Liver (tissue), 9 donors: ENCODE results near the gene GPR183. TPM values are rescaled to one million over a fixed set of nuclear protein-coding genes. Genes with fewer than 3 reads are reported as not detected.

ENCODE experiments used
- DNase-seq: peaks from one replicate; pipeline ENCODE4 v3.0.0-alpha.2; 2017; ENCODE audit warnings: low spot score
- H3K27ac ChIP-seq, 2 donors: one replicate each; pipeline ENCODE4 v1.7.0; 2013; ENCODE audit warnings: inconsistent platforms in 2 of 2, low read length in 2 of 2, control low read depth in 1 of 2, low read depth in 1 of 2, mild to moderate bottlenecking in 1 of 2
- H3K27me3 ChIP-seq, 4 donors: one replicate each; pipeline versions ENCODE4 v1.6.1 to v1.7.0; 2013; ENCODE audit warnings: low read length in 3 of 4, inconsistent platforms in 1 of 4, mild to moderate bottlenecking in 1 of 4, moderate library complexity in 1 of 4; ENCODE audit not compliant: control insufficient read depth in 4 of 4, insufficient read depth in 4 of 4
- H3K36me3 ChIP-seq, 4 donors: one replicate each; pipeline versions ENCODE4 v1.6.1 to v1.7.0; 2013; ENCODE audit warnings: low read length in 3 of 4, mild to moderate bottlenecking in 3 of 4, low read depth in 1 of 4, moderate library complexity in 1 of 4; ENCODE audit not compliant: control insufficient read depth in 4 of 4, insufficient read depth in 3 of 4
- H3K4me1 ChIP-seq, 4 donors: one replicate each; pipeline versions ENCODE4 v1.6.1 to v1.7.0; 2013; ENCODE audit warnings: low read length in 3 of 4, mild to moderate bottlenecking in 3 of 4, moderate library complexity in 1 of 4; ENCODE audit not compliant: control insufficient read depth in 4 of 4, insufficient read depth in 4 of 4
- H3K4me3 ChIP-seq, 3 donors: one replicate each; pipeline versions ENCODE4 v1.6.1 to v1.7.0; 2013; ENCODE audit warnings: low read length in 3 of 3, control low read depth in 1 of 3, low read depth in 1 of 3, mild to moderate bottlenecking in 1 of 3
- H3K9ac ChIP-seq, 2 donors: one replicate each; pipeline ENCODE4 v1.7.0; 2013; ENCODE audit warnings: low read length in 2 of 2, mild to moderate bottlenecking in 2 of 2, moderate library complexity in 2 of 2, control low read depth in 1 of 2, low read depth in 1 of 2
- H3K9me3 ChIP-seq, 4 donors: one replicate each; pipeline versions ENCODE4 v1.6.1 to v1.7.0; 2013; ENCODE audit warnings: low read length in 3 of 4; ENCODE audit not compliant: control insufficient read depth in 4 of 4
- ATF3 ChIP-seq: IDR thresholded peaks from 2 replicates; pipeline ENCODE4 v1.6.1; 2016; ENCODE audit warnings: antibody characterized with exemption
- CTCF ChIP-seq: fragments of 150-350 bp; IDR thresholded peaks from 2 replicates; pipeline ENCODE4 v1.5.1; 2017; ENCODE audit warnings: improper control_type of control experiment, low read depth, low read length; ENCODE audit not compliant: missing input control
- EGR1 ChIP-seq, 2 donors: IDR thresholded peaks; 2 replicates each; pipeline ENCODE4 v1.6.1; 2016 to 2018; ENCODE audit warnings: antibody characterized with exemption in 2 of 2, low read depth in 2 of 2
- FOXA1 ChIP-seq: IDR thresholded peaks from 2 replicates; pipeline ENCODE4 v1.6.1; 2016; ENCODE audit warnings: antibody characterized with exemption
- FOXA2 ChIP-seq: IDR thresholded peaks from 2 replicates; pipeline ENCODE4 v1.6.1; 2016; ENCODE audit warnings: antibody characterized with exemption
- GABPA ChIP-seq, 2 donors: IDR thresholded peaks in 1 of 2; conservative IDR thresholded peaks in 1 of 2; 2 replicates each; pipeline ENCODE4 v1.6.1; 2016; ENCODE audit warnings: antibody characterized with exemption in 2 of 2, mild to moderate bottlenecking in 1 of 2, moderate library complexity in 1 of 2
- HNF4A ChIP-seq, 2 donors: conservative IDR thresholded peaks; 2 replicates each; pipeline ENCODE4 v1.6.1; 2016; ENCODE audit warnings: antibody characterized with exemption in 2 of 2, mild to moderate bottlenecking in 2 of 2
- HNF4G ChIP-seq: IDR thresholded peaks from 2 replicates; pipeline ENCODE4 v1.6.1; 2016; ENCODE audit warnings: antibody characterized with exemption
- JUND ChIP-seq, 2 donors: IDR thresholded peaks; 2 replicates each; pipeline ENCODE4 v1.6.1; 2016; ENCODE audit warnings: antibody characterized with exemption in 2 of 2
- NR2F2 ChIP-seq: IDR thresholded peaks from 2 replicates; pipeline ENCODE4 v1.6.1; 2016; ENCODE audit warnings: antibody characterized with exemption
- RAD21 ChIP-seq, 2 donors: IDR thresholded peaks; 2 replicates each; pipeline ENCODE4 v1.6.1; 2016; ENCODE audit warnings: antibody characterized with exemption in 2 of 2, mild to moderate bottlenecking in 2 of 2
- REST ChIP-seq: IDR thresholded peaks from 2 replicates; pipeline ENCODE4 v1.6.1; 2016; ENCODE audit warnings: antibody characterized with exemption, mild to moderate bottlenecking
- RXRA ChIP-seq, 2 donors: IDR thresholded peaks; 2 replicates each; pipeline ENCODE4 v1.6.1; 2017 to 2018; ENCODE audit warnings: antibody characterized with exemption in 2 of 2, mild to moderate bottlenecking in 1 of 2
- SP1 ChIP-seq: IDR thresholded peaks from 2 replicates; pipeline ENCODE4 v1.6.1; 2018; ENCODE audit warnings: antibody characterized with exemption, mild to moderate bottlenecking
- TAF1 ChIP-seq: conservative IDR thresholded peaks from 2 replicates; pipeline ENCODE4 v1.6.1; 2016; ENCODE audit warnings: antibody characterized with exemption, mild to moderate bottlenecking
- YY1 ChIP-seq: IDR thresholded peaks from 2 replicates; pipeline ENCODE4 v1.6.1; 2016; ENCODE audit warnings: antibody characterized with exemption, mild to moderate bottlenecking
- WGBS: extraction: QIAGEN DNeasy Blood & Tissue Kit; methylation state at CpG from one replicate; pipeline ENCODE4 v1.1.7; 2013; 5-methylcytosine and 5-hydroxymethylcytosine counted together
- polyA plus RNA-seq, 2 donors: library from polyadenylated mRNA; stranded (reverse) in 1 of 2; unstranded in 1 of 2; fragments of 200-250 nt in 1 of 2; fragments of >200 nt in 1 of 2; fragmentation: Nextera tagmentation in 1 of 2; extraction: Ambion mirVana in 1 of 2; gene quantifications; one replicate each; pipeline versions ENCODE4 v1.2.1 to v1.2.3, GENCODE V29; 2013 to 2015
- total RNA-seq, 2 donors: library from RNA; depleted of rRNA; stranded (reverse); fragments of >200 nt; gene quantifications; one replicate each; pipeline ENCODE4 v1.2.3, GENCODE V29; 2014
- TF ChIP-seq, protein P1 (sequence below): IDR thresholded peaks from 2 replicates; pipeline ENCODE4 v1.6.1; 2016; ENCODE audit warnings: antibody characterized with exemption
- TF ChIP-seq, protein P2 (sequence below): IDR thresholded peaks from 2 replicates; pipeline ENCODE4 v1.6.1; 2016; ENCODE audit warnings: antibody characterized with exemption
- donor health status: healthy.
- donor health status: healthy.
- donor health status: healthy.
- donor health status: healthy.
- donor health status: healthy.

The GPR183 gene
- total and polyA plus RNA-seq, 4 donors: 0.89 to 4.3 (median 2.9) TPM

DNA sequence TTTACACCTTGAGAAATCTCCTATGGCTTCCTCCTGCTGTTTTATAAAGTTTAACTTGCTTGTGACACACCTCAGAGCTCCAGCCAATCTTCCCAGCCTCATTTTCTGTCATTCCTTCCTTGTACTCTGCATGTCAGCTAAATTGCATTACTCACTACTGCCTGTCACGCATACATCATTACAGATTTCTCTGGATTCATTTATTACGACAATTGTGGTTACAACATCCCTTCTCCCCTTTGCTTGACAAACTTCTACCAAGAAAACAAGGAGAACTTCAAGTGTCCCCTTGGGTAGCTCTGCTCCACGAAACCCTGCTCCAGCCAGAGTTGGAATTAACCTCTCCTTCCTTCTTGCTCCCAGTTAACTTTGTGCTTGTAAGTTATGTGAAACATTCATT, 27.0 kb downstream of the GPR183 start:
- Histone ChIP-seq H3K27me3 (no peaks in the 10 kb centered on the region), H3K9me3 (no peaks in the 10 kb centered on the region), H3K27ac (peak overlapping the region in 1 of 2 donors; percentile 19), H3K4me3 (no peak overlapping the region), H3K4me1 (peaks cover 3 to 61% (median 50%) of the 10 kb centered on the region in 4 donors), H3K9ac (no peak overlapping the region), H3K36me3 (peaks cover 0 to 2% (median 0%) of the 10 kb centered on the region in 4 donors)
- 77% methylated on average over 3 of the region's 3 CpGs for WGBS
- TF ChIP-seq GABPA (IDR thresholded peaks at IDR 0.05 in 1 of 2, conservative IDR thresholded peaks at IDR 0.05 in 1 of 2) (no peak), HNF4A (conservative IDR thresholded peaks at IDR 0.05) (no peak), FOXA2 (no peak), JUND (IDR thresholded peaks at IDR 0.05) (no peak), YY1 (no peak), RXRA (IDR thresholded peaks at IDR 0.05) (no peak), REST (no peak), FOXA1 (no peak)
- TF ChIP-seq, protein P1, sequence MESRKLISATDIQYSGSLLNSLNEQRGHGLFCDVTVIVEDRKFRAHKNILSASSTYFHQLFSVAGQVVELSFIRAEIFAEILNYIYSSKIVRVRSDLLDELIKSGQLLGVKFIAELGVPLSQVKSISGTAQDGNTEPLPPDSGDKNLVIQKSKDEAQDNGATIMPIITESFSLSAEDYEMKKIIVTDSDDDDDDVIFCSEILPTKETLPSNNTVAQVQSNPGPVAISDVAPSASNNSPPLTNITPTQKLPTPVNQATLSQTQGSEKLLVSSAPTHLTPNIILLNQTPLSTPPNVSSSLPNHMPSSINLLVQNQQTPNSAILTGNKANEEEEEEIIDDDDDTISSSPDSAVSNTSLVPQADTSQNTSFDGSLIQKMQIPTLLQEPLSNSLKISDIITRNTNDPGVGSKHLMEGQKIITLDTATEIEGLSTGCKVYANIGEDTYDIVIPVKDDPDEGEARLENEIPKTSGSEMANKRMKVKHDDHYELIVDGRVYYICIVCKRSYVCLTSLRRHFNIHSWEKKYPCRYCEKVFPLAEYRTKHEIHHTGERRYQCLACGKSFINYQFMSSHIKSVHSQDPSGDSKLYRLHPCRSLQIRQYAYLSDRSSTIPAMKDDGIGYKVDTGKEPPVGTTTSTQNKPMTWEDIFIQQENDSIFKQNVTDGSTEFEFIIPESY: no peak
- no peak for DNase-seq

- H3K36me3 ChIP-seq: peaks cover 0 to 2% (median 0%) of the 10 kb centered on the region in 4 donors
- 90% methylated on average over 2 of the region's 2 CpGs for WGBS
- peak overlapping the region; percentile 12 to 19 for H3K27ac ChIP-seq
- peaks cover 3 to 59% (median 48%) of the 10 kb centered on the region in 4 donors for H3K4me1 ChIP-seq
- H3K27me3 ChIP-seq: no peaks in the 10 kb centered on the region
- H3K9ac ChIP-seq: no peak overlapping the region
- TF ChIP-seq JUND (IDR thresholded peaks at IDR 0.05) (no peak), GABPA (IDR thresholded peaks at IDR 0.05 in 1 of 2, conservative IDR thresholded peaks at IDR 0.05 in 1 of 2) (no peak), ATF3 (no peak), HNF4A (conservative IDR thresholded peaks at IDR 0.05) (no peak), HNF4G (no peak), CTCF (no peak), NR2F2 (no peak), YY1 (no peak), SP1 (no peak), FOXA2 (no peak), REST (no peak), RAD21 (IDR thresholded peaks at IDR 0.05) (no peak), RXRA (IDR thresholded peaks at IDR 0.05) (no peak), EGR1 (IDR thresholded peaks at IDR 0.05; ENCODE audit: low read depth in 2 of 2) (no peak), FOXA1 (no peak), TAF1 (no peak)
- TF ChIP-seq, protein P1: no peak
- TF ChIP-seq, protein P2, sequence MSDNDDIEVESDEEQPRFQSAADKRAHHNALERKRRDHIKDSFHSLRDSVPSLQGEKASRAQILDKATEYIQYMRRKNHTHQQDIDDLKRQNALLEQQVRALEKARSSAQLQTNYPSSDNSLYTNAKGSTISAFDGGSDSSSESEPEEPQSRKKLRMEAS: no peak
- no peaks in the 10 kb centered on the region for H3K9me3 ChIP-seq
- DNase-seq: no peak
- H3K4me3 ChIP-seq: no peak overlapping the region
These were observed 27.6 kb downstream of the GPR183 start for GRCh38 chr13:99279637-99280036.
